OCI-LY1 (cell line): ENCODE measurements around the gene GSTM2.
A peak's percentile ranks its signal among the peaks of the same experiment; 100 is the strongest.

Source experiments
- EZH2 ChIP-seq: fragments of 200-600 bp; sonication (generic), shearing (Covaris generic); IDR thresholded peaks from 2 replicates; pipeline ENCODE4 v1.8.0; 2017; ENCODE audit warnings: borderline replicate concordance, mixed run types, mild to moderate bottlenecking, antibody characterized with exemption, low read length, moderate library complexity, mixed read lengths
- TF ChIP-seq, protein P1 (sequence below): fragments of 200-600 bp; sonication (generic), shearing (Covaris generic); IDR thresholded peaks from 2 replicates; pipeline ENCODE4 v1.5.1; 2017; ENCODE audit warnings: mild to moderate bottlenecking, antibody characterized with exemption, low read length, moderate library complexity, mixed read lengths

DNA sequence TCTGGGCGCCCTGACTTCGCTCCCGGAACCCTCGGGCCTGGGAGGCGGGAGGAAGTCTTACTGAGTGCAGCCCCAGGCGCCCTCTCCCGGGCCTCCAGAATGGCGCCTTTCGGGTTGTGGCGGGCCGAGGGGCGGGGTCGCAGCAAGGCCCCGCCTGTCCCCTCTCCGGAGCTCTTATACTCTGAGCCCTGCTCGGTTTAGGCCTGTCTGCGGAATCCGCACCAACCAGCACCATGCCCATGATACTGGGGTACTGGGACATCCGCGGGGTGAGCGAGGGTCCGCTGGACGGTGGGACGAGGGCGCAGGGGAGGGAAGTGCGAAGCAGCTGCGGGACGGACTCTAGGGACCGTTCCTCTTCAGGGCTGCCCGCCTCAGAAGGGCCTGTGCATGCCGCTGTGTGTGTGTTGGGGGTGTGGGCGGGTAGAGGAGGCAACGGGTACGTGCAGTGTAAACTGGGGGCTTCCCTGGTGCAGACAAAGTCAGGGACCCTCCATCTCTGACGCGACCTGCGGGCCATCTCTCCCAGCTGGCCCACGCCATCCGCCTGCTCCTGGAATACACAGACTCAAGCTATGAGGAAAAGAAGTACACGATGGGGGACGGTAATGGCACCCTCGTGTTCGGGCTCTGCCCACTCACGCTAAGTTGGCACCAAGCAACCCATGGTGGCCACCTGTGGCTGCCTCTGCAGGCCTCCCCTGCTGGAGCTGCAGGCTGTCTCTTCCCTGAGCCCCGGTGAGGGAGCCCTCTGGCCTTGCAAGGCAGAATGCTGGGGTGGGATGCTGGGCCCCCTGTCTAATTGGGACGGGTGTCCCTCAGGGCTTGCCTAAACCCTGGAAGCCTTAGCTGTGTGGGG lies 20.0 kb downstream of the GSTM2 start, which contains the start of gene GSTM1:
- TF ChIP-seq, protein P1, sequence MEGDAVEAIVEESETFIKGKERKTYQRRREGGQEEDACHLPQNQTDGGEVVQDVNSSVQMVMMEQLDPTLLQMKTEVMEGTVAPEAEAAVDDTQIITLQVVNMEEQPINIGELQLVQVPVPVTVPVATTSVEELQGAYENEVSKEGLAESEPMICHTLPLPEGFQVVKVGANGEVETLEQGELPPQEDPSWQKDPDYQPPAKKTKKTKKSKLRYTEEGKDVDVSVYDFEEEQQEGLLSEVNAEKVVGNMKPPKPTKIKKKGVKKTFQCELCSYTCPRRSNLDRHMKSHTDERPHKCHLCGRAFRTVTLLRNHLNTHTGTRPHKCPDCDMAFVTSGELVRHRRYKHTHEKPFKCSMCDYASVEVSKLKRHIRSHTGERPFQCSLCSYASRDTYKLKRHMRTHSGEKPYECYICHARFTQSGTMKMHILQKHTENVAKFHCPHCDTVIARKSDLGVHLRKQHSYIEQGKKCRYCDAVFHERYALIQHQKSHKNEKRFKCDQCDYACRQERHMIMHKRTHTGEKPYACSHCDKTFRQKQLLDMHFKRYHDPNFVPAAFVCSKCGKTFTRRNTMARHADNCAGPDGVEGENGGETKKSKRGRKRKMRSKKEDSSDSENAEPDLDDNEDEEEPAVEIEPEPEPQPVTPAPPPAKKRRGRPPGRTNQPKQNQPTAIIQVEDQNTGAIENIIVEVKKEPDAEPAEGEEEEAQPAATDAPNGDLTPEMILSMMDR = peak; percentile 21; the same call in 1 of the 2 replicates
- no peak for TF ChIP-seq EZH2
